Neural cell (in vitro differentiated cells): ENCODE results near the gene SETD4. TPM values are rescaled to one million over a fixed set of nuclear protein-coding genes. Genes with fewer than 3 reads are reported as not detected.

Experiments used
- H2AFZ ChIP-seq: fragments of 200-600, 300-800 bp; sonication (generic), shearing (Covaris generic); 2 replicates; pipeline ENCODE4 v1.6.0; 2014; ENCODE audit warnings: low read depth, mild to moderate bottlenecking, antibody characterized with exemption, low read length, moderate library complexity
- H3F3A ChIP-seq: fragments of 200-600 bp; shearing (Covaris generic); 2 replicates; pipeline ENCODE4 v1.6.1; 2016; ENCODE audit warnings: mild to moderate bottlenecking, moderate library complexity, mixed read lengths, antibody characterized with exemption, low read length; ENCODE audit not compliant: insufficient read depth, poor library complexity, severe bottlenecking
- H3K27ac ChIP-seq: fragments of 200-600, 300-800 bp; sonication (generic), shearing (Covaris generic); 2 replicates; pipeline ENCODE4 v1.5.1; 2014; ENCODE audit warnings: mild to moderate bottlenecking, low read length, moderate library complexity
- H3K27me3 ChIP-seq: fragments of 300-800, 200-600 bp; sonication (generic), shearing (Covaris generic); 2 replicates; pipeline ENCODE4 v1.6.0; 2014; ENCODE audit warnings: mild to moderate bottlenecking, low read depth, low read length, moderate library complexity; ENCODE audit not compliant: insufficient read depth
- H3K36me3 ChIP-seq: fragments of 300-800, 200-600 bp; sonication (generic), shearing (Covaris generic); 2 replicates; pipeline ENCODE4 v1.5.1; 2014; ENCODE audit warnings: mild to moderate bottlenecking, antibody characterized with exemption, low read length, moderate library complexity; ENCODE audit not compliant: insufficient read depth
- H3K4me2 ChIP-seq: fragments of 300-800, 200-600 bp; sonication (generic), shearing (Covaris generic); 2 replicates; pipeline ENCODE4 v1.6.0; 2014; ENCODE audit warnings: mild to moderate bottlenecking, low read length
- H3K4me3 ChIP-seq: fragments of 300-800, 200-600 bp; sonication (generic), shearing (Covaris generic); 2 replicates; pipeline ENCODE4 v1.5.1; 2014; ENCODE audit warnings: mild to moderate bottlenecking, low read length, moderate library complexity
- H3K79me2 ChIP-seq: fragments of 200-600 bp; shearing (Covaris generic); replicated peaks from 2 replicates; pipeline ENCODE4 v1.6.0; 2014; ENCODE audit warnings: mild to moderate bottlenecking, low read length, moderate library complexity; ENCODE audit not compliant: insufficient read depth
- H3K9ac ChIP-seq: fragments of 300-800, 200-600 bp; sonication (generic), shearing (Covaris generic); 2 replicates; pipeline ENCODE4 v1.6.1; 2016; ENCODE audit warnings: mild to moderate bottlenecking, low read length, mixed read lengths
- H3K9me2 ChIP-seq: fragments of 200-600 bp; shearing (Covaris generic); 2 replicates; pipeline ENCODE4 v1.6.1; 2016; ENCODE audit warnings: mild to moderate bottlenecking, low read length, mixed read lengths; ENCODE audit not compliant: insufficient read depth
- H3K9me3 ChIP-seq: fragments of 200-600, 300-800 bp; sonication (generic), shearing (Covaris generic); 2 replicates; pipeline ENCODE4 v1.6.1; 2016; ENCODE audit warnings: mild to moderate bottlenecking, mixed run types, low read length, moderate library complexity, mixed read lengths
- H4K20me1 ChIP-seq: fragments of 200-600 bp; shearing (Covaris generic); 2 replicates; pipeline ENCODE4 v1.6.1; 2016; ENCODE audit warnings: mild to moderate bottlenecking, mixed run types; ENCODE audit not compliant: insufficient read depth
- EP300 ChIP-seq: fragments of 450-650 bp; conservative IDR thresholded peaks from 2 replicates; pipeline ENCODE4 v1.6.1; 2014; ENCODE audit warnings: antibody characterized with exemption, mild to moderate bottlenecking, moderate library complexity; ENCODE audit not compliant: poor library complexity, severe bottlenecking
- EZH2 ChIP-seq: fragments of 200-600, 300-800 bp; shearing (Covaris generic), sonication (generic); IDR thresholded peaks from 2 replicates; pipeline ENCODE4 v1.6.1; 2014; ENCODE audit warnings: antibody characterized with exemption, low read length, borderline replicate concordance, mild to moderate bottlenecking; ENCODE audit not compliant: insufficient read depth, poor library complexity, severe bottlenecking
- MXI1 ChIP-seq: fragments of 450-650 bp; conservative IDR thresholded peaks from 2 replicates; pipeline ENCODE4 v1.6.1; 2014; ENCODE audit warnings: antibody characterized with exemption, mild to moderate bottlenecking; ENCODE audit not compliant: poor library complexity, severe bottlenecking
- POLR2AphosphoS5 ChIP-seq: IDR thresholded peaks from 2 replicates; pipeline ENCODE4 v1.6.1; 2012
- RAD21 ChIP-seq: fragments of 450-650 bp; conservative IDR thresholded peaks from 2 replicates; pipeline ENCODE4 v1.6.1; 2014; ENCODE audit warnings: antibody characterized with exemption, mild to moderate bottlenecking, moderate library complexity
- SMC3 ChIP-seq: fragments of 450-650 bp; conservative IDR thresholded peaks from 2 replicates; pipeline ENCODE4 v1.6.1; 2014; ENCODE audit warnings: antibody characterized with exemption, mild to moderate bottlenecking, moderate library complexity; ENCODE audit not compliant: poor library complexity
- TAF1 ChIP-seq: IDR thresholded peaks from 2 replicates; pipeline ENCODE4 v1.6.1; 2012; ENCODE audit warnings: low read depth
- polyA plus RNA-seq: library from polyadenylated mRNA; depleted of rRNA; stranded (reverse); fragments of >200 nt; gene quantifications from 2 replicates; pipeline ENCODE4 v1.2.3, GENCODE V29; 2014
- TF ChIP-seq, protein P1 (sequence below): IDR thresholded peaks from 2 replicates; pipeline ENCODE4 v1.6.1; 2012; ENCODE audit warnings: borderline replicate concordance
- TF ChIP-seq, protein P2 (sequence below): fragments of 450-650 bp; IDR thresholded peaks from 2 replicates; pipeline ENCODE4 v1.5.1; 2014; ENCODE audit warnings: antibody characterized with exemption, mild to moderate bottlenecking, moderate library complexity; ENCODE audit not compliant: poor library complexity, severe bottlenecking

SETD4 gene
- polyA plus RNA-seq, 1 donor from 2014 or later = 64.4 TPM

DNA sequence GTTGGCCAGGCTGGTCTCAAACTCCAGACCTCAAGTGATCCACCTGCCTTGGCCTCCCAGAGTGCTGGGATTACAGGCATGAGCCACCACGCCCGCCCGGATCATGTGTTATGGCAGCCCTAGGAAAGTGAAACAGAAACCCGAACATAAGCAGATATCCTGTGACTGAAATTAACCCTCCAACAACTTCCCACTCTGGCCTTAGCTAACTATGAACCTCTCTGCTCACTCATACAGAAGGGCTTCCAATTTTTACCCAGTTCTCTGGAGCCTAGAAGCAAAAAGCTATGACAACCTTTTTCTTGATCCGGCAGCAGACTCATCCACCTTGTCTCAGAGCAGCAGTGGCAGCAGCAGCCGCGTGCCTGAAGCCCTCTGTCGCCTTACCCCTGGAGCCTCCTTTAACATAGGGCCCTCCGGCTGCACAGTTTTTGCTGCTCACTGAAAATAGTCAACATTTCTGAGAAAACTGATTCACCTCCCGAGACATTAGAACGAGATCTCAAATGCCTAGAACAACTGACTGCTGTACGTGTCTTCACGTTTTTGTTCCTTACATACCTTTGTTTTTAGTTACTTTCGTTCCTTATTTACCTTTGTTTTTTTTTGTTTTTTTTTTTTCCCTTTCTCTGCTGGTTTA is 18.8 kb upstream of the SETD4 start:
- Histone ChIP-seq H3K27me3 (no peaks in the 10 kb centered on the region), H3F3A (no peaks in the 10 kb centered on the region), H2AFZ (no peak overlapping the region), H4K20me1 (no peaks in the 10 kb centered on the region), H3K9me2 (no peaks in the 10 kb centered on the region), H3K27ac (no peak overlapping the region), H3K4me2 (no peak overlapping the region), H3K79me2 (no peaks in the 10 kb centered on the region), H3K36me3 (no peaks in the 10 kb centered on the region), H3K9ac (no peak overlapping the region), H3K9me3 (no peaks in the 10 kb centered on the region), H3K4me3 (no peak overlapping the region)
- no peak for TF ChIP-seq EZH2
- TF ChIP-seq, protein P1, sequence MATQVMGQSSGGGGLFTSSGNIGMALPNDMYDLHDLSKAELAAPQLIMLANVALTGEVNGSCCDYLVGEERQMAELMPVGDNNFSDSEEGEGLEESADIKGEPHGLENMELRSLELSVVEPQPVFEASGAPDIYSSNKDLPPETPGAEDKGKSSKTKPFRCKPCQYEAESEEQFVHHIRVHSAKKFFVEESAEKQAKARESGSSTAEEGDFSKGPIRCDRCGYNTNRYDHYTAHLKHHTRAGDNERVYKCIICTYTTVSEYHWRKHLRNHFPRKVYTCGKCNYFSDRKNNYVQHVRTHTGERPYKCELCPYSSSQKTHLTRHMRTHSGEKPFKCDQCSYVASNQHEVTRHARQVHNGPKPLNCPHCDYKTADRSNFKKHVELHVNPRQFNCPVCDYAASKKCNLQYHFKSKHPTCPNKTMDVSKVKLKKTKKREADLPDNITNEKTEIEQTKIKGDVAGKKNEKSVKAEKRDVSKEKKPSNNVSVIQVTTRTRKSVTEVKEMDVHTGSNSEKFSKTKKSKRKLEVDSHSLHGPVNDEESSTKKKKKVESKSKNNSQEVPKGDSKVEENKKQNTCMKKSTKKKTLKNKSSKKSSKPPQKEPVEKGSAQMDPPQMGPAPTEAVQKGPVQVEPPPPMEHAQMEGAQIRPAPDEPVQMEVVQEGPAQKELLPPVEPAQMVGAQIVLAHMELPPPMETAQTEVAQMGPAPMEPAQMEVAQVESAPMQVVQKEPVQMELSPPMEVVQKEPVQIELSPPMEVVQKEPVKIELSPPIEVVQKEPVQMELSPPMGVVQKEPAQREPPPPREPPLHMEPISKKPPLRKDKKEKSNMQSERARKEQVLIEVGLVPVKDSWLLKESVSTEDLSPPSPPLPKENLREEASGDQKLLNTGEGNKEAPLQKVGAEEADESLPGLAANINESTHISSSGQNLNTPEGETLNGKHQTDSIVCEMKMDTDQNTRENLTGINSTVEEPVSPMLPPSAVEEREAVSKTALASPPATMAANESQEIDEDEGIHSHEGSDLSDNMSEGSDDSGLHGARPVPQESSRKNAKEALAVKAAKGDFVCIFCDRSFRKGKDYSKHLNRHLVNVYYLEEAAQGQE = no peak
- TF ChIP-seq POLR2AphosphoS5 = no peak
- no peak for TF ChIP-seq SMC3
- no peak for TF ChIP-seq MXI1
- no peak for TF ChIP-seq EP300
- no peak for TF ChIP-seq RAD21
- no peak for TF ChIP-seq TAF1
- TF ChIP-seq, protein P2, sequence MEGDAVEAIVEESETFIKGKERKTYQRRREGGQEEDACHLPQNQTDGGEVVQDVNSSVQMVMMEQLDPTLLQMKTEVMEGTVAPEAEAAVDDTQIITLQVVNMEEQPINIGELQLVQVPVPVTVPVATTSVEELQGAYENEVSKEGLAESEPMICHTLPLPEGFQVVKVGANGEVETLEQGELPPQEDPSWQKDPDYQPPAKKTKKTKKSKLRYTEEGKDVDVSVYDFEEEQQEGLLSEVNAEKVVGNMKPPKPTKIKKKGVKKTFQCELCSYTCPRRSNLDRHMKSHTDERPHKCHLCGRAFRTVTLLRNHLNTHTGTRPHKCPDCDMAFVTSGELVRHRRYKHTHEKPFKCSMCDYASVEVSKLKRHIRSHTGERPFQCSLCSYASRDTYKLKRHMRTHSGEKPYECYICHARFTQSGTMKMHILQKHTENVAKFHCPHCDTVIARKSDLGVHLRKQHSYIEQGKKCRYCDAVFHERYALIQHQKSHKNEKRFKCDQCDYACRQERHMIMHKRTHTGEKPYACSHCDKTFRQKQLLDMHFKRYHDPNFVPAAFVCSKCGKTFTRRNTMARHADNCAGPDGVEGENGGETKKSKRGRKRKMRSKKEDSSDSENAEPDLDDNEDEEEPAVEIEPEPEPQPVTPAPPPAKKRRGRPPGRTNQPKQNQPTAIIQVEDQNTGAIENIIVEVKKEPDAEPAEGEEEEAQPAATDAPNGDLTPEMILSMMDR = no peak

DNA sequence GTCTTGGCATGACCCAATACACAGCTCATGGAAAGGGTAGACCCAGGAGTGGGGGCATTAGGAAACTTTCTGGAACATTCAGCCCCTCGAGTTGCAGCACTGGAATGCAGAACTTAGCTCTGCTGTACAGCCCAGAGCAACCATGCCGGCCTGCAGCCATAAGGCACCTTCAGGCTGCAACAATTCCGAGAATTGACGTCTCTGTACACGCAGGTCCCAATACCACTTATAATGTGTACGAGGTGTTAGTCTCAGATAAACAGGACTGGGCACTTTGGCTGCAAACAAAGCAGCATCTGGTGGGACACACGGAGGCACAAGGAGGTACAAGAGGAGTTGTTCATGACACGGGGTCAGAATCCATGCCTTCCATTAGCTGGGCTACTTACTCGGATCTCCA is 17.4 kb upstream of the SETD4 start:
- no peak overlapping the region for H3K4me3 ChIP-seq
- H4K20me1 ChIP-seq = no peaks in the 10 kb centered on the region
- no peak overlapping the region for H3K27ac ChIP-seq
- no peak overlapping the region for H2AFZ ChIP-seq
- H3K9ac ChIP-seq = no peak overlapping the region
- H3K79me2 ChIP-seq = no peaks in the 10 kb centered on the region
- H3K9me3 ChIP-seq = no peaks in the 10 kb centered on the region
- H3K27me3 ChIP-seq = no peaks in the 10 kb centered on the region
- no peaks in the 10 kb centered on the region for H3K9me2 ChIP-seq
- TF ChIP-seq POLR2AphosphoS5 = no peak
- no peak for TF ChIP-seq EZH2
- TF ChIP-seq TAF1 = no peak
- TF ChIP-seq EP300 = no peak
- no peaks in the 10 kb centered on the region for H3K36me3 ChIP-seq
- H3F3A ChIP-seq = no peaks in the 10 kb centered on the region
- no peak overlapping the region for H3K4me2 ChIP-seq
